BLaER1 treated with 17β-estradiol and CSF1 and Interleukin-3, amounts not matched to agents 10 nM and 100 nM (cell line): ENCODE results near the gene SLIT1.
A peak's percentile ranks its signal among the peaks of the same experiment; 100 is the strongest.

ENCODE experiments used
- H3K27ac ChIP-seq, 11 experiments: shearing (Covaris generic); formaldehyde crosslinking; 2 replicates each; pipeline ENCODE4 v1.8.1; 2022
- H3K27me3 ChIP-seq, 11 experiments: shearing (Covaris generic); formaldehyde crosslinking; 2 replicates each; pipeline ENCODE4 v1.8.1; 2022
- H3K36me3 ChIP-seq, 11 experiments: shearing (Covaris generic); formaldehyde crosslinking; 2 replicates each; pipeline ENCODE4 v1.8.1; 2022
- H3K4me1 ChIP-seq, 10 experiments: shearing (Covaris generic); formaldehyde crosslinking; 2 replicates each; pipeline ENCODE4 v1.8.1; 2022
- H3K4me2 ChIP-seq, 11 experiments: shearing (Covaris generic); formaldehyde crosslinking; 2 replicates each; pipeline ENCODE4 v1.8.1; 2022
- H3K4me3 ChIP-seq, 10 experiments: shearing (Covaris generic); formaldehyde crosslinking; 2 replicates each; pipeline ENCODE4 v1.8.1; 2022
- H3K9ac ChIP-seq, 11 experiments: shearing (Covaris generic); formaldehyde crosslinking; 2 replicates each; pipeline ENCODE4 v1.8.1; 2022
- H3K9me3 ChIP-seq, 11 experiments: shearing (Covaris generic); formaldehyde crosslinking; replicated peaks in 1 of 11; 2 replicates each; pipeline ENCODE4 v1.8.1; 2022
- H4K20me1 ChIP-seq, 11 experiments: shearing (Covaris generic); formaldehyde crosslinking; 2 replicates each; pipeline ENCODE4 v1.8.1; 2022
- Cebpa-rat ChIP-seq, 11 experiments: shearing (Covaris generic); IDR thresholded peaks; 2 replicates each; pipeline ENCODE4 v1.8.1; 2022

Gene SLIT1

DNA sequence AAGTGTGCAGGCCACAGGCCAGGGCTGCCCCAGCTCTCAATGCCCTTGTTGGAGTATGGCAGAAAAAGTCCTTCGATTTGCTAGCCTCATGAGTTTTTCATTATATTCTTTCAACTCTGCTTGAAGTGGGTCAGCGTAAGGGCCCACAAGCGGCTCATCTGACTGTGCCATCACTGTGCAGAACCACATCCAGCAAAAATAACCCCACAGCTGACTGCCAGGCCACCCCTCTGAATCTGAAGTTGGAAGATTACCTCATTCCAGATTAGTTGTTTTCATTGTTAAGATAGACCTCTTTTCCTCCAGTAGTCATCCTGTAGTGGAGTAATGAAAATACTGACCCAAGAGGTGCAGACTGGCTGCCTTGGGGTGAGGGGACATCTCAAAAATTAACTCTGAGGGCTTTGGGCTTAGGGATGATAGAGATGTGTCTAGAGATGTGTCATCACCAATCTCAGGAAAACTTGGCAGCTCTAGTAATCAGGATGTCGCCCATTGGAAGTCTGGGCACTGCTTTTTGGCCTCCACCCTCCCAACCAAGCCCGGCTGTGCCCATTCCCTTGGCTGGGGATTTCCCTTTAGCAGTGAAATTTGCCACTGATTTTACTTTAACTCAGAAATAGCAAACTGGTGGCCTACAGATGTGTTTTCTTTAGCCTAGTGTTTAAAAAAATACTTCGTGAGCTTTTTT, 189.3 kb downstream of the SLIT1 start:
- peaks cover 0 to 8% (median 0%) of the 10 kb centered on the region in 11 experiments; a peak in 3 of 22 replicates for H4K20me1 ChIP-seq
- no peaks in the 10 kb centered on the region for H3K9me3 ChIP-seq
- H3K27me3 ChIP-seq = no peaks in the 10 kb centered on the region
- H3K4me1 ChIP-seq = peaks cover 0 to 6% (median 4%) of the 10 kb centered on the region in 10 experiments; a peak in 7 of 20 replicates
- no peak overlapping the region for H3K9ac ChIP-seq
- no peak overlapping the region for H3K4me3 ChIP-seq
- no peak overlapping the region for H3K27ac ChIP-seq
- H3K36me3 ChIP-seq = no peaks in the 10 kb centered on the region
- no peak for TF ChIP-seq Cebpa-rat (IDR thresholded peaks at IDR 0.05)
- H3K4me2 ChIP-seq = no peak overlapping the region

- TF ChIP-seq Cebpa-rat (IDR thresholded peaks at IDR 0.05) = no peak
- H3K9ac ChIP-seq = no peak overlapping the region
- H3K36me3 ChIP-seq = no peaks in the 10 kb centered on the region
- H4K20me1 ChIP-seq = peaks cover 0 to 8% (median 0%) of the 10 kb centered on the region in 11 experiments; a peak in 3 of 22 replicates
- H3K9me3 ChIP-seq = no peaks in the 10 kb centered on the region
- peaks cover 0 to under 1% (median 0%) of the 10 kb centered on the region in 10 experiments; a peak in 1 of 20 replicates for H3K4me1 ChIP-seq
- no peak overlapping the region for H3K4me3 ChIP-seq
- no peak overlapping the region for H3K4me2 ChIP-seq
- no peaks in the 10 kb centered on the region for H3K27me3 ChIP-seq
- no peak overlapping the region for H3K27ac ChIP-seq
These were observed 189.9 kb downstream of the SLIT1 start for GRCh38 chr10:96995851-96996250.

DNA sequence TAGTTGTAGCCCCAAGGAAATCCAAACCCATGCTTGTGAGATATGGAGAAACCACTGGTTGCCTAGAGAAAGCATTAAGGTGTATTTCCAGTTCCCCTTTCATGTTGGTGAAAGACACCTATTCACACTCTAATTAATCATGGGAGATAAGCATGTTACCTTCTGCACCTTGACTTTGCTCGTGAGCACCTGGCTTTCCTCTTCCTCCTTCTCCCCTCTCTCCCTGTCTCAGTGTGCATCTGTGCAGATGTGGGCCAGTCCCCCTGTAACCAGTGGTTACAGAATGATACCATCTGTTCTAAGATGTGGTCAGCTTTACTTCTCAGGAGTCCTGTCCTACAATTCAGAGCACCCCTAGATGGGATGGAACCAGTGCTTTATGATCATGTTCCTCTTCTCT, 193.0 kb downstream of the SLIT1 start:
- Histone ChIP-seq H3K27ac (no peak overlapping the region), H3K9ac (no peak overlapping the region), H3K27me3 (no peaks in the 10 kb centered on the region), H3K36me3 (peaks cover 0 to 11% (median 7%) of the 10 kb centered on the region in 11 experiments; a peak in 12 of 22 replicates), H3K4me2 (no peak overlapping the region), H3K4me1 (no peaks in the 10 kb centered on the region), H4K20me1 (no peaks in the 10 kb centered on the region; a peak in 1 of 22 replicates), H3K4me3 (no peak overlapping the region), H3K9me3 (no peaks in the 10 kb centered on the region)
- no peak for TF ChIP-seq Cebpa-rat (IDR thresholded peaks at IDR 0.05)

GRCh38 chr10:96991313-96991841, 194.4 kb downstream of the SLIT1 start:
- no peak overlapping the region for H3K27ac ChIP-seq
- peaks cover 0 to 18% (median 8%) of the 10 kb centered on the region in 11 experiments; a peak in 12 of 22 replicates for H3K36me3 ChIP-seq
- H3K4me3 ChIP-seq = no peak overlapping the region
- H3K4me1 ChIP-seq = peaks cover 0 to under 1% (median 0%) of the 10 kb centered on the region in 10 experiments; a peak in 1 of 20 replicates
- no peak for TF ChIP-seq Cebpa-rat (IDR thresholded peaks at IDR 0.05)
- no peaks in the 10 kb centered on the region for H3K27me3 ChIP-seq
- no peaks in the 10 kb centered on the region for H3K9me3 ChIP-seq
- no peak overlapping the region for H3K9ac ChIP-seq
- no peak overlapping the region for H3K4me2 ChIP-seq
- no peaks in the 10 kb centered on the region for H4K20me1 ChIP-seq

- no peak overlapping the region for H3K27ac ChIP-seq
- no peak overlapping the region for H3K4me3 ChIP-seq
- peaks cover 0 to 12% (median 0%) of the 10 kb centered on the region in 11 experiments; a peak in 4 of 22 replicates for H4K20me1 ChIP-seq
- H3K36me3 ChIP-seq = peaks cover 0 to 23% (median 9%) of the 10 kb centered on the region in 11 experiments; a peak in 13 of 22 replicates
- no peak overlapping the region for H3K9ac ChIP-seq
- no peak for TF ChIP-seq Cebpa-rat (IDR thresholded peaks at IDR 0.05)
- no peak overlapping the region for H3K4me2 ChIP-seq
- H3K9me3 ChIP-seq = no peaks in the 10 kb centered on the region
- peaks cover 20 to 30% (median 26%) of the 10 kb centered on the region in 10 experiments for H3K4me1 ChIP-seq
- no peaks in the 10 kb centered on the region for H3K27me3 ChIP-seq
These were observed 197.3 kb downstream of the SLIT1 start for GRCh38 chr10:96988426-96988825.

GRCh38 chr10:96987842-96988175, 197.9 kb downstream of the SLIT1 start:
- no peak overlapping the region for H3K27ac ChIP-seq
- H3K9me3 ChIP-seq = no peaks in the 10 kb centered on the region
- peaks cover 0 to 12% (median 0%) of the 10 kb centered on the region in 11 experiments; a peak in 4 of 22 replicates for H4K20me1 ChIP-seq
- H3K4me2 ChIP-seq = no peak overlapping the region
- TF ChIP-seq Cebpa-rat (IDR thresholded peaks at IDR 0.05) = no peak
- H3K36me3 ChIP-seq = peaks cover under 1 to 28% (median 10%) of the 10 kb centered on the region in 11 experiments; a peak in 16 of 22 replicates
- no peaks in the 10 kb centered on the region for H3K27me3 ChIP-seq
- H3K4me3 ChIP-seq = no peak overlapping the region
- H3K4me1 ChIP-seq = peaks cover 24 to 36% (median 31%) of the 10 kb centered on the region in 10 experiments
- H3K9ac ChIP-seq = no peak overlapping the region

DNA sequence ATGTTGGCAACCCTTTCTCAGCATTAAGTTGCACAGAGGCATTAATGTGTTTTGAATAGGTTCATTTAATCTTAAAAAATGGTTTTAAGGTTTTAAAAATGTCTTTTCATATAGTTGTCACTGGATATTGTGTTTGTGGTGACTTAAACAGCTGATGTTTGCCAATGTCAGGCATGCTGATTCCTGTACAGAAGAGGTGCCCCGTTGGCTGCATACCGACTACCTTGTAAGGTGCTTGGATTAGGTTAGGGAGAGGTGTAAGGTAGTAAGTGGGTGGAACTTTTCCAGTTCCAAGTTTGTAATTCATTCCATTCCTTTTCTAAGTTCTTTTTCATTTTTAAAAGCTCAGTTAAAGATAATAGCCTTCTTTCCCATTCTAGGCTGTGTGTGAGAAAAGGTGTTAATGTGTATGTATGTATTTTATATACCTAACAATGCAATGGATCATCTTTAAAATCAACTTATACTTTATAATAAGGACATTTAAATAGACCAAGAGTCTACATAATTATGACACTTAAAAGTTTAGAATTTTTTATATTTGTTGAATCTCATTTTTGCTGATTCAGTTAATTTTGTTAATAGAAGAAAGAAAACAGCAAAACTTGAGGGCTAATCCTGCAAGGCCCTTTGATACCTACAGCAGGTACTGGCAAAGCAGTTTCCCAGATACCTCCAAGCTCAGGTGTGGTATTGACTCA, 198.5 kb downstream of the SLIT1 start:
- Histone ChIP-seq H3K36me3 (peaks cover 6 to 34% (median 16%) of the 10 kb centered on the region in 11 experiments), H3K9me3 (0 out of 22 replicates have a peak, but pooled peaks cover 0 to under 1% (median 0%) of the 10 kb centered on the region in 11 experiments), H3K4me1 (peaks cover 24 to 36% (median 31%) of the 10 kb centered on the region in 10 experiments), H4K20me1 (peaks cover 0 to 12% (median 0%) of the 10 kb centered on the region in 11 experiments; a peak in 4 of 22 replicates), H3K4me2 (no peak overlapping the region), H3K27me3 (no peaks in the 10 kb centered on the region), H3K9ac (no peak overlapping the region), H3K27ac (no peak overlapping the region), H3K4me3 (no peak overlapping the region)
- no peak for TF ChIP-seq Cebpa-rat (IDR thresholded peaks at IDR 0.05)

DNA sequence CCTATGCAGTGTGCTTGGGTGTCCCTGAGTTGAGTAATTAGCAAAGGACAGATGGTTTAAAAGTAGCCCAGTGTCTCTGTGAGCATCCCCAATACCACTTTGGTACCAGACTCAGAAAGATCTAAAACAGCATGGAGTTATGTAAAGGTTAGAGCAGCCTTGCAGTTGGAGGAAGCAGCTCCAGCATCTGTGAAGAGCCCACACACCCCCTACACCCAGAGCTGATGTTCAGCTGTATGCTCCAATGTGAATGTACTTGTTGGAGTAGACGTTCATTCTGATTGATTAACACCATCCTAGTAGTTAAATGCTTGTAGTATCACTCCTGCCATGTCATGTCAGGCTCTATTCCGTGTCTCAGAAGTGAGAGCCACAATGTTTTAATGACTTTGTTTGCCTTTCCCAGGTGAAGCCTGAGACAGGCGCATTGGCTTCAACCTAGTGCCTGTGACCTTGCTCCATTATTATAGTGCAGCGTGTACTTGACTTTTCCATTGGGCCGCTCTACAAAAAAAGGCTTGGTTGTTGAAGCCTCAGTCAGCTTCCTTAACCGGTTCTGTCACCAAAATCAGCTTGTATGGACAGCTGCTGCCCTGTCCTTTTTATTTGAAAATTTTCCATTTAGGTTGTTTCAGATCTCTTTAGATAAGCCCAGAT, 199.4 kb downstream of the SLIT1 start:
- no peaks in the 10 kb centered on the region for H3K27me3 ChIP-seq
- no peak overlapping the region for H3K27ac ChIP-seq
- peaks cover 24 to 36% (median 31%) of the 10 kb centered on the region in 10 experiments for H3K4me1 ChIP-seq
- peak overlapping the region in 6 of 11 experiments; percentile 79 to 86 (median 83); a peak in 8 of 22 replicates for H3K4me2 ChIP-seq
- no peak overlapping the region for H3K4me3 ChIP-seq
- peaks cover 15 to 43% (median 25%) of the 10 kb centered on the region in 11 experiments for H3K36me3 ChIP-seq
- no peak overlapping the region for H3K9ac ChIP-seq
- peaks cover 0 to 4% (median 0%) of the 10 kb centered on the region in 11 experiments; a peak in 1 of 22 replicates for H3K9me3 ChIP-seq
- no peak for TF ChIP-seq Cebpa-rat (IDR thresholded peaks at IDR 0.05)
- peaks cover 0 to 12% (median 0%) of the 10 kb centered on the region in 11 experiments; a peak in 4 of 22 replicates for H4K20me1 ChIP-seq
